Breast epithelium (tissue), 4 donors: ENCODE results near the gene PDLIM5. TPM values are rescaled to one million over a fixed set of nuclear protein-coding genes. Genes with fewer than 3 reads are reported as not detected.
A peak's percentile ranks its signal among the peaks of the same experiment; 100 is the strongest.

Experiments
- DNase-seq, 2 donors: peaks; one replicate each; pipeline ENCODE4 v3.0.0-alpha.2; 2019; ENCODE audit warnings: low spot score in 2 of 2
- H3K27ac ChIP-seq, 2 donors: fragments of 200-600 bp; sonication (generic) in 1 of 2; one replicate each; pipeline ENCODE4 v1.5.1; 2016 to 2019; ENCODE audit warnings: mild to moderate bottlenecking in 1 of 2
- H3K27me3 ChIP-seq, 2 donors: fragments of 200-600 bp; sonication (generic) in 1 of 2; one replicate each; pipeline versions ENCODE4 v1.5.1 to v1.6.0; 2017 to 2019; ENCODE audit warnings: control low read depth in 1 of 2, mild to moderate bottlenecking in 1 of 2
- H3K36me3 ChIP-seq: fragments of 200-600 bp; one replicate; pipeline ENCODE4 v1.5.1; 2019
- H3K4me1 ChIP-seq, 2 donors: fragments of 200-600 bp; sonication (generic); one replicate each; pipeline ENCODE4 v1.5.1; 2016 to 2019; ENCODE audit warnings: control low read depth in 1 of 2
- H3K4me3 ChIP-seq, 3 donors: fragments of 200-600 bp; sonication (generic); 1 replicate in 2 of 3; 2 replicates in 1 of 3; pipeline ENCODE4 v1.5.1; 2016 to 2019; ENCODE audit warnings: mild to moderate bottlenecking in 3 of 3, moderate library complexity in 2 of 3
- H3K9me3 ChIP-seq, 2 donors: fragments of 200-600 bp; sonication (generic) in 1 of 2; one replicate each; pipeline ENCODE4 v1.5.1; 2016 to 2019; ENCODE audit warnings: control low read depth in 1 of 2
- POLR2A ChIP-seq: fragments of 450-650 bp; IDR thresholded peaks from one replicate; pipeline ENCODE4 v1.6.1; 2016; ENCODE audit warnings: antibody characterized with exemption, mild to moderate bottlenecking, moderate library complexity
- POLR2AphosphoS5 ChIP-seq, 3 donors: sonication (generic); formaldehyde crosslinking; IDR thresholded peaks; one replicate each; pipeline ENCODE4 v1.6.1; 2017; ENCODE audit warnings: antibody characterized with exemption in 3 of 3
- intact Hi-C: fragments of 100-400 bp; cut with DNase I; formaldehyde crosslinking; loops from one replicate; pipeline ENCODE4 v1.15.1; 2023; ENCODE audit warnings: low total_unique reads
- total RNA-seq, 3 donors: library from RNA; depleted of rRNA; stranded (reverse); fragments of >200 nt; gene quantifications; one replicate each; pipeline ENCODE4 v1.1.0, GENCODE V29; 2016
- TF ChIP-seq, protein P1 (sequence below), 3 donors: fragments of 450-650 bp; IDR thresholded peaks; one replicate each; pipeline ENCODE4 v1.5.1; 2016 to 2017; ENCODE audit warnings: antibody characterized with exemption in 3 of 3, mild to moderate bottlenecking in 3 of 3, moderate library complexity in 3 of 3

The PDLIM5 gene
- total RNA-seq, 3 donors from 2014 or later, result 120 to 263 (median 158) TPM

GRCh38 chr4:94412658-94413038, 39.1 kb upstream of the PDLIM5 start:
- intact Hi-C loops, result no loop called here
- Histone ChIP-seq H3K4me3 (peak overlapping the region; percentile 11 to 49 (median 14)), H3K36me3 (no peaks in the 10 kb centered on the region), H3K27ac (peak overlapping the region; percentile 30 to 44), H3K4me1 (no peaks in the 10 kb centered on the region), H3K9me3 (no peaks in the 10 kb centered on the region), H3K27me3 (no peaks in the 10 kb centered on the region)
- TF ChIP-seq POLR2A (no peak), POLR2AphosphoS5 (IDR thresholded peaks at IDR 0.05) (no peak)
- TF ChIP-seq, protein P1, sequence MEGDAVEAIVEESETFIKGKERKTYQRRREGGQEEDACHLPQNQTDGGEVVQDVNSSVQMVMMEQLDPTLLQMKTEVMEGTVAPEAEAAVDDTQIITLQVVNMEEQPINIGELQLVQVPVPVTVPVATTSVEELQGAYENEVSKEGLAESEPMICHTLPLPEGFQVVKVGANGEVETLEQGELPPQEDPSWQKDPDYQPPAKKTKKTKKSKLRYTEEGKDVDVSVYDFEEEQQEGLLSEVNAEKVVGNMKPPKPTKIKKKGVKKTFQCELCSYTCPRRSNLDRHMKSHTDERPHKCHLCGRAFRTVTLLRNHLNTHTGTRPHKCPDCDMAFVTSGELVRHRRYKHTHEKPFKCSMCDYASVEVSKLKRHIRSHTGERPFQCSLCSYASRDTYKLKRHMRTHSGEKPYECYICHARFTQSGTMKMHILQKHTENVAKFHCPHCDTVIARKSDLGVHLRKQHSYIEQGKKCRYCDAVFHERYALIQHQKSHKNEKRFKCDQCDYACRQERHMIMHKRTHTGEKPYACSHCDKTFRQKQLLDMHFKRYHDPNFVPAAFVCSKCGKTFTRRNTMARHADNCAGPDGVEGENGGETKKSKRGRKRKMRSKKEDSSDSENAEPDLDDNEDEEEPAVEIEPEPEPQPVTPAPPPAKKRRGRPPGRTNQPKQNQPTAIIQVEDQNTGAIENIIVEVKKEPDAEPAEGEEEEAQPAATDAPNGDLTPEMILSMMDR (IDR thresholded peaks at IDR 0.05), result no peak
- no peak for DNase-seq

GRCh38 chr4:94413085-94413840, 38.5 kb upstream of the PDLIM5 start:
- H3K4me1 ChIP-seq, result no peaks in the 10 kb centered on the region
- H3K36me3 ChIP-seq, result no peaks in the 10 kb centered on the region
- no peaks in the 10 kb centered on the region for H3K27me3 ChIP-seq
- peak overlapping the region in 1 of 3 donors; percentile 49 for H3K4me3 ChIP-seq
- TF ChIP-seq POLR2A (no peak), POLR2AphosphoS5 (IDR thresholded peaks at IDR 0.05) (no peak)
- TF ChIP-seq, protein P1 (IDR thresholded peaks at IDR 0.05), result no peak
- peak overlapping the region; percentile 30 to 44 for H3K27ac ChIP-seq
- no peak for DNase-seq
- H3K9me3 ChIP-seq, result no peaks in the 10 kb centered on the region
- intact Hi-C loops, result no loop called here

- no peak for TF ChIP-seq POLR2AphosphoS5 (IDR thresholded peaks at IDR 0.05)
- TF ChIP-seq, protein P1 (IDR thresholded peaks at IDR 0.05), result no peak
- TF ChIP-seq POLR2A, result no peak
- no peak overlapping the region for H3K4me3 ChIP-seq
- H3K27ac ChIP-seq, result no peak overlapping the region
- H3K9me3 ChIP-seq, result no peaks in the 10 kb centered on the region
- no peak for DNase-seq
- H3K36me3 ChIP-seq, result no peaks in the 10 kb centered on the region
- no peaks in the 10 kb centered on the region for H3K27me3 ChIP-seq
- no peaks in the 10 kb centered on the region for H3K4me1 ChIP-seq
- intact Hi-C loops, result no loop called here
Observed at GRCh38 chr4:94414907-94415306, 36.8 kb upstream of the PDLIM5 start.

DNA sequence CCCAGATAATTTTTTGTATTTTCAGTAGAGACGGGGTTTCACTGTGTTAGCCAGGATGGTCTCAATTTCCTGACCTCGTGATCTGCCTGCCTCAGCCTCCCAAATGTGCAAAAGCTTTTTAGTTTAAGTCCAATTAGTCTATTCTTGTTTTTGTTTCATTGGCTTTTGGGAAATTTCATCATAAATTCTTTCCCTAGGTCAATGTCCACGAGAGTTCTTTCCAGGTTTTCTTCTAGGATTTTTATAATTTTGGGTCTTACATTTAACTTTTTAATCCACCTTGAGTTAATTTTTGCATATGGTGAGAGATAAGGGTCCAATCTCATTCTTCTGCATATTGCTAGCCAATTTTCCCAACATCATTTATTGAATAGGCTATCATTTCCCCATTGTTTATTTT, 36.3 kb upstream of the PDLIM5 start:
- H3K4me3 ChIP-seq, result no peak overlapping the region
- no peak for TF ChIP-seq POLR2AphosphoS5 (IDR thresholded peaks at IDR 0.05)
- TF ChIP-seq POLR2A, result no peak
- TF ChIP-seq, protein P1 (IDR thresholded peaks at IDR 0.05), result no peak
- no peak for DNase-seq
- no peaks in the 10 kb centered on the region for H3K4me1 ChIP-seq
- intact Hi-C loops, result no loop called here
- H3K27me3 ChIP-seq, result no peaks in the 10 kb centered on the region
- no peaks in the 10 kb centered on the region for H3K9me3 ChIP-seq
- H3K27ac ChIP-seq, result no peak overlapping the region
- no peaks in the 10 kb centered on the region for H3K36me3 ChIP-seq

DNA sequence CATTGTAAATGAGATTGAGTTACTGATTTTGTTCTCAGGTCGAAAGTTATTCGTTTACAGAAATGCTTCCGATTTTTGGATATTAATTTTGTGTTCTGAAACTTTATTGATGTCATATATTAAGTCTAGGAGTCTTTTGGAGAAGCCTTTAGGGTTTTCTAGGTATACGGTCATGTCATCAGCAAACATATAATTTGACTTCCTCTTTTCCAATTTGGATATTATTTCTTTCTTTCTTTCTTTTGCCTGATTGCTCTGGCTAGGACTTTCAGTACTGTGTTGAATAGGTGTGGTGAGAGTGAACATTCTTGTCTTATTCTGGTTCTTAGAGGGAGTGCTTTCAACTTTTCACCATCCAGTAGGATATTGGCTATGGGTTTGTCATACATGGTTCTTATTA, 35.4 kb upstream of the PDLIM5 start:
- no peak for TF ChIP-seq POLR2AphosphoS5 (IDR thresholded peaks at IDR 0.05)
- no peak for TF ChIP-seq POLR2A
- TF ChIP-seq, protein P1 (IDR thresholded peaks at IDR 0.05), result no peak
- Histone ChIP-seq H3K36me3 (no peaks in the 10 kb centered on the region), H3K27me3 (no peaks in the 10 kb centered on the region), H3K4me1 (no peaks in the 10 kb centered on the region), H3K27ac (no peak overlapping the region), H3K9me3 (no peaks in the 10 kb centered on the region), H3K4me3 (no peak overlapping the region)
- no peak for DNase-seq
- intact Hi-C loops, result no loop called here
